GM12878 (cell line): ENCODE results near the gene RPS19BP1. TPM values are rescaled to one million over a fixed set of nuclear protein-coding genes. Genes with fewer than 3 reads are reported as not detected.

Experiments
- ATAC-seq: fragments of 200-7000 bp; cut with Tn5 transposase; 3 replicates; pipeline ENCODE4 v1.9.1; 2020; ENCODE audit warnings: mild to moderate bottlenecking, moderate library complexity
- BruUV-seq: library from RNA; stranded (reverse); fragments of 400-500 nt; replicated peaks from 2 replicates; lab custom pipeline; 2021; lab: Mats Ljungman, UMichigan
- CTCF ChIA-PET: fragments of 300-600 bp; sonication (Branson Sonifier 250); formaldehyde crosslinking; extraction: SDS; loops from one replicate; lab custom pipeline; 2021; ENCODE audit warnings: inconsistent platforms; lab: Yijun Ruan, JAX
- POLR2A ChIA-PET: fragments of 350-600 bp; formaldehyde crosslinking; extraction: SDS; loops from one replicate; lab custom pipeline; 2021; ENCODE audit warnings: inconsistent platforms; lab: Charles Lee
- RAD21 ChIA-PET: fragments of 300-600 bp; sonication (Branson Sonifier 250); formaldehyde crosslinking; loops from one replicate; lab custom pipeline; 2023; ENCODE audit warnings: antibody characterized with exemption; ENCODE audit not compliant: unreplicated experiment; lab: Charles Lee
- SMC1A ChIA-PET: fragments of 300-600 bp; sonication (Branson Sonifier 250); formaldehyde crosslinking; loops from one replicate; lab custom pipeline; 2023; ENCODE audit not compliant: unreplicated experiment, uncharacterized antibody; lab: Charles Lee
- DNase-seq: peaks from one replicate; pipeline ENCODE4 v3.0.0-alpha.2; 2011; ENCODE audit warnings: low read depth, low spot score
- FAIRE-seq: peaks from 3 replicates; lab custom pipeline; 2011; peaks lifted over from hg19 to GRCh38; lab: Jason Lieb, UNC
- H2AFZ ChIP-seq: 2 replicates; pipeline ENCODE4 v1.6.0; 2011; ENCODE audit warnings: low read depth, low read length, control low read depth; ENCODE audit not compliant: control insufficient read depth
- H3K27ac ChIP-seq: 2 replicates; pipeline ENCODE4 v1.5.1; 2011; ENCODE audit warnings: control low read depth; ENCODE audit not compliant: control insufficient read depth, insufficient read depth
- H3K27me3 ChIP-seq, 2 experiments: replicated peaks in 1 of 2; 2 replicates each; pipeline versions ENCODE4 v1.6.0 to v1.6.1; 2011; ENCODE audit warnings: low read length in 1 of 2; ENCODE audit not compliant: control insufficient read depth in 2 of 2, insufficient read depth in 2 of 2
- H3K36me3 ChIP-seq, 2 experiments: 2 replicates each; pipeline ENCODE4 v1.5.1; 2011; ENCODE audit warnings: low read length in 1 of 2; ENCODE audit not compliant: control insufficient read depth in 2 of 2, insufficient read depth in 2 of 2
- H3K4me1 ChIP-seq: 2 replicates; pipeline ENCODE4 v1.6.1; 2011; ENCODE audit warnings: mild to moderate bottlenecking, low read length, moderate library complexity, mixed read lengths; ENCODE audit not compliant: control insufficient read depth, insufficient read depth
- H3K4me2 ChIP-seq: 2 replicates; pipeline ENCODE4 v1.6.0; 2011; ENCODE audit warnings: control low read depth; ENCODE audit not compliant: control insufficient read depth, insufficient read depth
- H3K4me3 ChIP-seq: fragments of 200-600 bp; sonication (generic); 2 replicates; pipeline ENCODE4 v1.5.1; 2016
- H3K79me2 ChIP-seq: 2 replicates; pipeline ENCODE4 v1.6.0; 2011; ENCODE audit warnings: low read length; ENCODE audit not compliant: control insufficient read depth, insufficient read depth
- H3K9ac ChIP-seq: 2 replicates; pipeline ENCODE4 v1.8.0; 2011; ENCODE audit warnings: low read length, control low read depth, mixed read lengths; ENCODE audit not compliant: control insufficient read depth, insufficient read depth
- H3K9me3 ChIP-seq: replicated peaks from 3 replicates; pipeline ENCODE4 v1.5.1; 2011; ENCODE audit warnings: mild to moderate bottlenecking, low read length; ENCODE audit not compliant: control insufficient read depth, insufficient read depth
- H4K20me1 ChIP-seq: 2 replicates; pipeline ENCODE4 v1.6.0; 2011; ENCODE audit not compliant: control insufficient read depth, insufficient read depth
- IKZF1 ChIP-seq: fragments of 450-650 bp; conservative IDR thresholded peaks from 2 replicates; pipeline ENCODE4 v1.6.1; 2017; ENCODE audit warnings: antibody characterized with exemption, mild to moderate bottlenecking
- RB1 ChIP-seq: fragments of 450-650 bp; formaldehyde crosslinking; IDR thresholded peaks from 2 replicates; pipeline ENCODE4 v1.6.1; 2017; ENCODE audit warnings: mild to moderate bottlenecking, borderline replicate concordance
- RUNX3 ChIP-seq: IDR thresholded peaks from 2 replicates; pipeline ENCODE4 v1.6.1; 2012; ENCODE audit warnings: low read length, inconsistent platforms
- WGBS: methylation state at CpG from one replicate; pipeline ENCODE4 v1.1.6; 2016; ENCODE audit warnings: low lambda C conversion rate; ENCODE audit not compliant: insufficient replicate concordance, insufficient coverage; ENCODE audit errors: missing lambda C conversion rate; 5-methylcytosine and 5-hydroxymethylcytosine counted together
- in situ Hi-C: fragments of 300-500 bp; cut with MboI; formaldehyde crosslinking; loops from 9 replicates; pipeline ENCODE4 v1.14.3; 2018; ENCODE audit warnings: mixed read lengths
- intact Hi-C: fragments of 100-400 bp; cut with micrococcal nuclease; formaldehyde crosslinking; loops from one replicate; pipeline ENCODE4 v1.14.2; 2022; ENCODE audit not compliant: unreplicated experiment
- polyA plus RNA-seq, 11 experiments: library from polyadenylated mRNA; depleted of rRNA in 4 of 11; unstranded in 6 of 11; stranded (reverse) in 5 of 11; fragments of >200 nt; fragmentation: Nextera tagmentation in 4 of 11; fragmentation: Illumina TruSeq in 1 of 11; extraction: Ambion mirVana in 4 of 11; extraction: Trizol in 1 of 11; gene quantifications; 1 replicate in 1 of 11; 2 replicates in 10 of 11; pipeline versions ENCODE4 v1.2.1 to v1.2.3, GENCODE V29; 2011 to 2016; ENCODE audit warnings: inconsistent platforms in 2 of 11, missing spikeins in 2 of 11, low read depth in 1 of 11
- total RNA-seq, 4 experiments: library from RNA; depleted of rRNA in 3 of 4; stranded (reverse); fragments of >200 nt in 3 of 4; fragmentation: Illumina TruSeq in 1 of 4; extraction: Trizol in 1 of 4; gene quantifications; 2 replicates each; pipeline versions ENCODE4 v1.2.1 to v1.2.3, GENCODE V29; 2013 to 2021
- TF ChIP-seq, protein P1 (sequence below): fragments of 450-650 bp; IDR thresholded peaks from 2 replicates; pipeline ENCODE4 v1.6.1; 2016; ENCODE audit warnings: mild to moderate bottlenecking

Gene RPS19BP1
- total and polyA plus RNA-seq, 10 of the 15 experiments (the other 5 are each of a cell fraction or from before 2014, with no cell fraction given): 2.7 to 206 (median 78.6) TPM

DNA sequence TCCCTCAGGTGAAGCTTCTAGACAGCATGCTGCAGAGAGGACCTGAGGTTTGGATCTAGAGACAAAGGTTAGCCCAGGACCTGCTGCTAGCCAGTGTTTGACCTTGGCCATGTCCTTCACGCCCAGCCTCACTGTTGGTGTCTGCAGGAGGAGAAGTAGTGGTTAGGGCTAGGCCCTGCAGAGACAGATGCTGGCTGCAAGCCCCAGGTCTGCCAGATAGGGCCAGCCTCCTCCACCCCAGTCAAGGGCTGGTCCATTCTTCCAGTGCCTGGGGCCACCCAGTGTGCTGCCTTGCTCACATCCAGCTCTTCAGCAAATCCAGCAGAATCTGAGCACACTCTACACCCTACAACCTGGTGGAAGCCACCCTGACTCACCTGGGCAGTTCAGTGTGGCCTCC, 52.0 kb downstream of the RPS19BP1 start (continued):
- TF ChIP-seq, protein P1, sequence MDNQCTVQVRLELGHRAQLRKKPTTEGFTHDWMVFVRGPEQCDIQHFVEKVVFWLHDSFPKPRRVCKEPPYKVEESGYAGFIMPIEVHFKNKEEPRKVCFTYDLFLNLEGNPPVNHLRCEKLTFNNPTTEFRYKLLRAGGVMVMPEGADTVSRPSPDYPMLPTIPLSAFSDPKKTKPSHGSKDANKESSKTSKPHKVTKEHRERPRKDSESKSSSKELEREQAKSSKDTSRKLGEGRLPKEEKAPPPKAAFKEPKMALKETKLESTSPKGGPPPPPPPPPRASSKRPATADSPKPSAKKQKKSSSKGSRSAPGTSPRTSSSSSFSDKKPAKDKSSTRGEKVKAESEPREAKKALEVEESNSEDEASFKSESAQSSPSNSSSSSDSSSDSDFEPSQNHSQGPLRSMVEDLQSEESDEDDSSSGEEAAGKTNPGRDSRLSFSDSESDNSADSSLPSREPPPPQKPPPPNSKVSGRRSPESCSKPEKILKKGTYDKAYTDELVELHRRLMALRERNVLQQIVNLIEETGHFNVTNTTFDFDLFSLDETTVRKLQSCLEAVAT: no peak

DNA sequence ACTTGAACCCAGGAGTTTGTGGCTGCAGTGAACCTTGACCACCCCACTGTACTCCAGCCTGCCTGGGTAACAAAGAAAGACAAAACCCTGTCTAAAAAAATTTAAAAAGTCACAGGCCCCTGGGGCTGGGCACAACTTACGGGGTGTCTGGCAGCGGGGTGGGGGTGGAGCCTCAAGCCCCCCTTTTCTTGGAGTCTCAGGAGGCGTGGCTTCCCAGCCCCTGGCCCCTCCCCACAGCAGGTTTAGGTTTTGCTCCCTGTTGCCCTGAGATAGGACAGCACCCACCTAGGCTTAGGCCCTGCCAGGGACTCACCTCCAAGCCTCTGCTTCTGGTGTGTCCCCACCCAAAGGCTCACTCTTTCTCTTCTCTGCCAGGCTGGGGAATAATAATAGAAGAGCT, 53.3 kb downstream of the RPS19BP1 start:
- peaks cover 8 to 37% of the 10 kb centered on the region in 2 experiments; a peak in 3 of 4 replicates for H3K36me3 ChIP-seq
- no peaks in the 10 kb centered on the region for H4K20me1 ChIP-seq
- SMC1A ChIA-PET: interaction anchor here (1.2 kb wide), 1 partner anchor 17 kb away, joined by 3 read pairs; no protein-coding TSS in a partner anchor
- intact Hi-C loops (no loop called here), in situ Hi-C loops (no loop called here)
- DNase-seq: no peak
- no peak overlapping the region for H3K4me2 ChIP-seq
- BruUV-seq: no TSS peak
- H3K4me1 ChIP-seq: no peaks in the 10 kb centered on the region
- H3K9me3 ChIP-seq: no peaks in the 10 kb centered on the region
- H3K4me3 ChIP-seq: no peak overlapping the region
- peaks cover 1% of the 10 kb centered on the region for H3K79me2 ChIP-seq
- POLR2A ChIA-PET: no interaction called here
- H3K27ac ChIP-seq: no peak overlapping the region
- H2AFZ ChIP-seq: no peak overlapping the region
- H3K27me3 ChIP-seq: no peaks in the 10 kb centered on the region
- TF ChIP-seq RB1 (no peak), IKZF1 (no peak), RUNX3 (no peak)
- FAIRE-seq: no peak
- H3K9ac ChIP-seq: no peak overlapping the region
- 42% methylated on average over 2 of the region's 3 CpGs for WGBS
- CTCF ChIA-PET: interaction anchor here (1.1 to 1.7 kb wide), 4 partner anchors 14 to 135 kb away, joined by 3 to 8 read pairs (median 4); no protein-coding TSS in a partner anchor
- RAD21 ChIA-PET: interaction anchor here (1.4 kb wide), 1 partner anchor 79 kb away, joined by 3 read pairs; the partner anchor contains the start of gene TAB1
- ATAC-seq: no peak

Other genes starting within 250 kb of the RPS19BP1 start
- 3,609 and 4,063 TPM in 2 replicates for gene RPL3, start 213.1 kb downstream of the RPS19BP1 start, total RNA-seq (2014; rRNA removed)
- 4,008 and 4,055 TPM in 2 replicates for gene RPL3, start 213.1 kb downstream of the RPS19BP1 start, total RNA-seq (2014; rRNA removed; fragmentation: Illumina TruSeq; extraction: Trizol)
- gene RPL3, start 213.1 kb downstream of the RPS19BP1 start, total RNA-seq (2021): 3,311 and 3,339 TPM in 2 replicates
- 2,932 and 3,630 TPM in 2 replicates for gene RPL3, start 213.1 kb downstream of the RPS19BP1 start, polyA plus RNA-seq (2011; rRNA removed)
- 2,337 and 3,976 TPM in 2 replicates for gene RPL3, start 213.1 kb downstream of the RPS19BP1 start, polyA plus RNA-seq (2014; fragmentation: Illumina TruSeq; extraction: Trizol)
- 1,000 to 10,000 TPM; 4,597 to 6,791 TPM for gene RPL3, start 213.1 kb downstream of the RPS19BP1 start, polyA plus RNA-seq (2014; fragmentation: Nextera tagmentation; extraction: Ambion mirVana)
- 4,251 and 4,350 TPM in 2 replicates for gene RPL3, start 213.1 kb downstream of the RPS19BP1 start, polyA plus RNA-seq (2014; rRNA removed)
- 1,000 to 10,000 TPM; 1,534 to 1,710 TPM for gene RPL3, start 213.1 kb downstream of the RPS19BP1 start, polyA plus RNA-seq (2016; fragmentation: Nextera tagmentation; extraction: Ambion mirVana)
- gene SYNGR1, start 182.8 kb downstream of the RPS19BP1 start, total RNA-seq (2014; rRNA removed): 2.8 and 4.7 TPM in 2 replicates
- gene SYNGR1, start 182.8 kb downstream of the RPS19BP1 start, total RNA-seq (2014; rRNA removed; fragmentation: Illumina TruSeq; extraction: Trizol): 2.0 and 2.5 TPM in 2 replicates
- 6.6 and 6.7 TPM in 2 replicates for gene SYNGR1, start 182.8 kb downstream of the RPS19BP1 start, total RNA-seq (2021)
- gene SYNGR1, start 182.8 kb downstream of the RPS19BP1 start, polyA plus RNA-seq (2011; rRNA removed): 0.33 and 0.87 TPM in 2 replicates
- gene SYNGR1, start 182.8 kb downstream of the RPS19BP1 start, polyA plus RNA-seq (2014; fragmentation: Illumina TruSeq; extraction: Trizol): 0.84 and 2.4 TPM in 2 replicates
- 1 to 10 TPM; 1.4 to 1.7 TPM for gene SYNGR1, start 182.8 kb downstream of the RPS19BP1 start, polyA plus RNA-seq (2014; fragmentation: Nextera tagmentation; extraction: Ambion mirVana)
- 8.3 and 9.2 TPM in 2 replicates for gene SYNGR1, start 182.8 kb downstream of the RPS19BP1 start, polyA plus RNA-seq (2014; rRNA removed)
- 1 to 10 TPM; 5.7 to 6.2 TPM for gene SYNGR1, start 182.8 kb downstream of the RPS19BP1 start, polyA plus RNA-seq (2016; fragmentation: Nextera tagmentation; extraction: Ambion mirVana)
- 9.0 and 10.6 TPM in 2 replicates for gene TAB1, start 133.0 kb downstream of the RPS19BP1 start, total RNA-seq (2014; rRNA removed)
- gene TAB1, start 133.0 kb downstream of the RPS19BP1 start, total RNA-seq (2014; rRNA removed; fragmentation: Illumina TruSeq; extraction: Trizol): 8.1 and 8.9 TPM in 2 replicates
- gene TAB1, start 133.0 kb downstream of the RPS19BP1 start, total RNA-seq (2021): 17.3 and 23.4 TPM in 2 replicates
- gene TAB1, start 133.0 kb downstream of the RPS19BP1 start, polyA plus RNA-seq (2011; rRNA removed): 7.0 and 14.8 TPM in 2 replicates
- gene TAB1, start 133.0 kb downstream of the RPS19BP1 start, polyA plus RNA-seq (2014; fragmentation: Illumina TruSeq; extraction: Trizol): 3.9 and 8.1 TPM in 2 replicates
- under 1 TPM; 0.40 to 0.57 TPM for gene TAB1, start 133.0 kb downstream of the RPS19BP1 start, polyA plus RNA-seq (2014; fragmentation: Nextera tagmentation; extraction: Ambion mirVana)
- gene TAB1, start 133.0 kb downstream of the RPS19BP1 start, polyA plus RNA-seq (2014; rRNA removed): 14.4 and 16.2 TPM in 2 replicates
- gene TAB1, start 133.0 kb downstream of the RPS19BP1 start, polyA plus RNA-seq (2016; fragmentation: Nextera tagmentation; extraction: Ambion mirVana): 10 to 100 TPM; 13.9 to 14.5 TPM
- 11.3 and 12.0 TPM in 2 replicates for gene MGAT3, start 75.7 kb downstream of the RPS19BP1 start, total RNA-seq (2014; rRNA removed)
- 11.8 and 12.5 TPM in 2 replicates for gene MGAT3, start 75.7 kb downstream of the RPS19BP1 start, total RNA-seq (2014; rRNA removed; fragmentation: Illumina TruSeq; extraction: Trizol)
- gene MGAT3, start 75.7 kb downstream of the RPS19BP1 start, total RNA-seq (2021): 38.5 and 40.2 TPM in 2 replicates
- gene MGAT3, start 75.7 kb downstream of the RPS19BP1 start, polyA plus RNA-seq (2011; rRNA removed): 9.5 and 16.9 TPM in 2 replicates
- 5.8 and 12.1 TPM in 2 replicates for gene MGAT3, start 75.7 kb downstream of the RPS19BP1 start, polyA plus RNA-seq (2014; fragmentation: Illumina TruSeq; extraction: Trizol)
- gene MGAT3, start 75.7 kb downstream of the RPS19BP1 start, polyA plus RNA-seq (2014; fragmentation: Nextera tagmentation; extraction: Ambion mirVana): 1 to 10 TPM in 1 of 2 experiments, under 1 TPM in 1; 0.32 to 1.1 TPM
- gene MGAT3, start 75.7 kb downstream of the RPS19BP1 start, polyA plus RNA-seq (2014; rRNA removed): 23.5 and 25.6 TPM in 2 replicates
- 1 to 10 TPM; 8.3 to 8.4 TPM for gene MGAT3, start 75.7 kb downstream of the RPS19BP1 start, polyA plus RNA-seq (2016; fragmentation: Nextera tagmentation; extraction: Ambion mirVana)
- 27.9 and 28.3 TPM in 2 replicates for gene MIEF1, start 30.5 kb downstream of the RPS19BP1 start, total RNA-seq (2014; rRNA removed)
- gene MIEF1, start 30.5 kb downstream of the RPS19BP1 start, total RNA-seq (2014; rRNA removed; fragmentation: Illumina TruSeq; extraction: Trizol): 24.0 and 26.4 TPM in 2 replicates
- 50.9 and 52.3 TPM in 2 replicates for gene MIEF1, start 30.5 kb downstream of the RPS19BP1 start, total RNA-seq (2021)
- gene MIEF1, start 30.5 kb downstream of the RPS19BP1 start, polyA plus RNA-seq (2011; rRNA removed): 21.3 and 27.9 TPM in 2 replicates
- 33.1 and 35.8 TPM in 2 replicates for gene MIEF1, start 30.5 kb downstream of the RPS19BP1 start, polyA plus RNA-seq (2014; fragmentation: Illumina TruSeq; extraction: Trizol)
- 10 to 100 TPM; 12.4 to 13.8 TPM for gene MIEF1, start 30.5 kb downstream of the RPS19BP1 start, polyA plus RNA-seq (2014; fragmentation: Nextera tagmentation; extraction: Ambion mirVana)
- 30.6 and 35.2 TPM in 2 replicates for gene MIEF1, start 30.5 kb downstream of the RPS19BP1 start, polyA plus RNA-seq (2014; rRNA removed)
- gene MIEF1, start 30.5 kb downstream of the RPS19BP1 start, polyA plus RNA-seq (2016; fragmentation: Nextera tagmentation; extraction: Ambion mirVana): 10 to 100 TPM; 43.2 to 46.3 TPM
- 308 and 320 TPM in 2 replicates for gene ATF4, start 12.2 kb downstream of the RPS19BP1 start, total RNA-seq (2014; rRNA removed)
- 340 and 355 TPM in 2 replicates for gene ATF4, start 12.2 kb downstream of the RPS19BP1 start, total RNA-seq (2014; rRNA removed; fragmentation: Illumina TruSeq; extraction: Trizol)
- gene ATF4, start 12.2 kb downstream of the RPS19BP1 start, total RNA-seq (2021): 326 and 331 TPM in 2 replicates
- 566 and 603 TPM in 2 replicates for gene ATF4, start 12.2 kb downstream of the RPS19BP1 start, polyA plus RNA-seq (2011; rRNA removed)
- 520 and 576 TPM in 2 replicates for gene ATF4, start 12.2 kb downstream of the RPS19BP1 start, polyA plus RNA-seq (2014; fragmentation: Illumina TruSeq; extraction: Trizol)
- gene ATF4, start 12.2 kb downstream of the RPS19BP1 start, polyA plus RNA-seq (2014; fragmentation: Nextera tagmentation; extraction: Ambion mirVana): 100 to 1,000 TPM in 1 of 2 experiments, 10 to 100 TPM in 1; 88.3 to 187 TPM
- gene ATF4, start 12.2 kb downstream of the RPS19BP1 start, polyA plus RNA-seq (2014; rRNA removed): 508 and 605 TPM in 2 replicates
- gene ATF4, start 12.2 kb downstream of the RPS19BP1 start, polyA plus RNA-seq (2016; fragmentation: Nextera tagmentation; extraction: Ambion mirVana): 100 to 1,000 TPM; 165 to 178 TPM
- not detected in 2 replicates for gene CACNA1I, start 38.0 kb upstream of the RPS19BP1 start, total RNA-seq (2014; rRNA removed)
- not detected in 2 replicates for gene CACNA1I, start 38.0 kb upstream of the RPS19BP1 start, total RNA-seq (2014; rRNA removed; fragmentation: Illumina TruSeq; extraction: Trizol)
- 0.03 TPM in 2 replicates for gene CACNA1I, start 38.0 kb upstream of the RPS19BP1 start, total RNA-seq (2021)
- 0.01 TPM in 1 of 2 replicates, not detected in the other for gene CACNA1I, start 38.0 kb upstream of the RPS19BP1 start, polyA plus RNA-seq (2011; rRNA removed)
- gene CACNA1I, start 38.0 kb upstream of the RPS19BP1 start, polyA plus RNA-seq (2014; fragmentation: Illumina TruSeq; extraction: Trizol): not detected in 2 replicates
- not detected for gene CACNA1I, start 38.0 kb upstream of the RPS19BP1 start, polyA plus RNA-seq (2014; fragmentation: Nextera tagmentation; extraction: Ambion mirVana)
- not detected in 2 replicates for gene CACNA1I, start 38.0 kb upstream of the RPS19BP1 start, polyA plus RNA-seq (2014; rRNA removed)
- gene CACNA1I, start 38.0 kb upstream of the RPS19BP1 start, polyA plus RNA-seq (2016; fragmentation: Nextera tagmentation; extraction: Ambion mirVana): not detected